ENCODE data around the gene USP17L5.
"Not testable (repeated sequence)": the region's sequence is repeated elsewhere in the genome, so short reads cannot be mapped to it uniquely, and the experiment has no call there.

Gene USP17L5

GRCh38 chr4:9339103-9339502, at the start of gene USP17L5:
USP17L5 (plus strand) TSS chr4:9339403; CDS start chr4:9339403, 0 bp downstream.
- not testable (repeated sequence) for DNase-seq

- not testable (repeated sequence) for DNase-seq
These were observed 15.0 kb upstream of the USP17L5 start for GRCh38 chr4:9324191-9324590.

- DNase-seq, result not testable (repeated sequence)
These were observed 14.3 kb upstream of the USP17L5 start, which contains the start of gene USP17L24 for GRCh38 chr4:9324865-9325264. USP17L24 (plus strand) TSS chr4:9325165; CDS start chr4:9325165, 0 bp downstream.

- DNase-seq, result not testable (repeated sequence)
These were observed 9.6 kb upstream of the USP17L5 start, which contains the start of gene USP17L25 for GRCh38 chr4:9329611-9330010. USP17L25 (plus strand) TSS chr4:9329911; CDS start chr4:9329911, 0 bp downstream.

GRCh38 chr4:9334358-9334757, 4.8 kb upstream of the USP17L5 start, which contains the start of gene USP17L26:
USP17L26 (plus strand) TSS chr4:9334658; CDS start chr4:9334658, 0 bp downstream.
- DNase-seq, result not testable (repeated sequence)

GRCh38 chr4:9343848-9344247, 4.6 kb downstream of the USP17L5 start, which contains the start of gene USP17L27:
USP17L27 (plus strand) TSS chr4:9344148; CDS start chr4:9344148, 0 bp downstream.
- not testable (repeated sequence) for DNase-seq

- DNase-seq, result not testable (repeated sequence)
These were observed 9.4 kb downstream of the USP17L5 start, which contains the start of gene USP17L28 for GRCh38 chr4:9348593-9348992. USP17L28 (plus strand) TSS chr4:9348893; CDS start chr4:9348893, 0 bp downstream.

- not testable (repeated sequence) for DNase-seq
These were observed 11.7 kb downstream of the USP17L5 start for GRCh38 chr4:9350866-9351265.

- DNase-seq, result not testable (repeated sequence)
These were observed 14.1 kb downstream of the USP17L5 start, which contains the start of gene USP17L29 for GRCh38 chr4:9353338-9353737. USP17L29 (plus strand) TSS chr4:9353638; CDS start chr4:9353638, 0 bp downstream.

GRCh38 chr4:9362829-9363228, 23.6 kb downstream of the USP17L5 start, which contains the start of gene USP17L30:
USP17L30 (plus strand) TSS chr4:9363129; CDS start chr4:9363129, 0 bp downstream.
- DNase-seq, result not testable (repeated sequence)

- not testable (repeated sequence) for DNase-seq
These were observed 40.7 kb downstream of the USP17L5 start for GRCh38 chr4:9379881-9380280.

- DNase-seq, result peak; percentile 60
These were observed 41.9 kb downstream of the USP17L5 start for GRCh38 chr4:9381012-9381534.

- DNase-seq, result no peak
These were observed 44.9 kb downstream of the USP17L5 start for GRCh38 chr4:9384126-9384525.

- not testable (repeated sequence) for DNase-seq
These were observed 49.8 kb downstream of the USP17L5 start for GRCh38 chr4:9389001-9389400.
